Fibroblast of peridontal ligament (primary cell): Measurements from ENCODE around the gene SLC15A1.
A peak's percentile ranks its signal among the peaks of the same experiment; 100 is the strongest.
"Not testable (repeated sequence)": the region's sequence is repeated elsewhere in the genome, so short reads cannot be mapped to it uniquely, and the experiment has no call there.

Source experiments
- DNase-seq: peaks from one replicate; pipeline ENCODE4 v3.0.0-alpha.2; 2010; ENCODE audit errors: extremely low read depth

The SLC15A1 gene

GRCh38 chr13:98658131-98658530 lies 94.3 kb downstream of the SLC15A1 start:
- peak; percentile 57 for DNase-seq

GRCh38 chr13:98657506-98658085 lies 94.9 kb downstream of the SLC15A1 start:
- DNase-seq: no peak

DNA sequence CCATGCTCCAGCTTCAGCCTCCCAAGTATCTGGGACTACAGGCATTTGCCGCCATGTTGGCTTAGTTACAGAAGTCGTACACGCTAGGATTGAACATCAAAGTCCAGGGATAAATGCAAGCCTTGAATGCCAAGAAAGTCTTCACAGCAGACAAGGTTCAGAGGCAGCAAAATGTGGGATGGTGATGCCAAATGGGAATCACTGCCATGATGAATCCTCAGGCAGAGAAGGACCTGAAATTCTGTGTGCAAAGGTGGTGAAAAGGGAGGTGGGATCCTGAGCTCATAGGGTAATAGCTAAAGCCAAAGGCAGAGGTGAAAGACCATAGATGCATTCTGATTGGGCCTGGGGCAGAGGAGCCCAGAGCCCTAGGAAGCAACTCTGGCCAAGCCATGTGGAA lies 96.2 kb downstream of the SLC15A1 start:
- no peak for DNase-seq

DNA sequence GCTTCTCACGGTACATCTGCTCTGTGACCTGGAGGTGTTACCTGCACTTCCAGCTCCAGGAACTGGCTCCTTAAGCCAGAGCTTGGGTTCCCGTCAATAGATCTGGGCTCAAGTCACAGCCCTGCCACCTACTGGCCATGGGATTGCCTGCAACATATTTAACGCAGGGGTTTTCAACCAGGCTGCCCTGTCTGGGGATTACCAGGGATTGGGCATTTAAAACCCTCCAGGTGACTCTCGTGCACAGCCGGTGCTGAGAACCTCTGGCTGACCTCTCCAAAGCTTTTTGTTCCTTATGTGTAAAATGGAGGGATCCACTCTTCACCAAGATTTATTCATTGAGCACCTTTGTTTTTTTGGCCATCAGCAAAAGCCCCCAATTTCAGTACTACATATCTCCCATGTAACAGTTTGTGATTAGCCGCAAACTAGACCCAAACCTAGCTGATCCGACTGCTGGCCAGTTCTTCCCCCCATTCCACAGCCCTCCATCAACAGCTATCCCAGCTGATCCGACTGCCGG lies 98.9 kb downstream of the SLC15A1 start:
- peak; percentile 77 for DNase-seq

- DNase-seq: no peak
Observed at GRCh38 chr13:98652721-98653462, 99.6 kb downstream of the SLC15A1 start.

GRCh38 chr13:98652276-98652675 lies 100.2 kb downstream of the SLC15A1 start:
- no peak for DNase-seq

DNA sequence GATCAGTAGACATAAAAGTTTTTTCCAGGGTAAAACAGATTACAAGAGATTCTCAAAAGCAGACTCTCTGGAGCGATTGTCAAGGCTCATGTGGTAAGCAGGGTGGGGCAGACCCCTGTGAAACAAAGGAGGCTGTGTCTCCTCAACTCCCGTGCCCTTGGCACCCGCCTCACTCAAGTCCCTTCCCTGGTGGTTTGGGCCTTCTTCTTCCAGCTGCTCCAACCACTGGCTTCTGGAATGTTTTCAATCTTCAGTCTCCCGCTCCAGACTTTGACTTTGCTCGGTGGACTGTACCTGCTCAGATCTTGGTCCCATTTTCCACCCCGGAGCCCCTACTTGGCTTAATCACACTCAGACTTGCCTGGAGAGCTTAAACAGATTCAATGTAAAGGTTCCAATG lies 100.7 kb downstream of the SLC15A1 start:
- no peak for DNase-seq

GRCh38 chr13:98650396-98651107 lies 101.9 kb downstream of the SLC15A1 start:
- no peak for DNase-seq

DNA sequence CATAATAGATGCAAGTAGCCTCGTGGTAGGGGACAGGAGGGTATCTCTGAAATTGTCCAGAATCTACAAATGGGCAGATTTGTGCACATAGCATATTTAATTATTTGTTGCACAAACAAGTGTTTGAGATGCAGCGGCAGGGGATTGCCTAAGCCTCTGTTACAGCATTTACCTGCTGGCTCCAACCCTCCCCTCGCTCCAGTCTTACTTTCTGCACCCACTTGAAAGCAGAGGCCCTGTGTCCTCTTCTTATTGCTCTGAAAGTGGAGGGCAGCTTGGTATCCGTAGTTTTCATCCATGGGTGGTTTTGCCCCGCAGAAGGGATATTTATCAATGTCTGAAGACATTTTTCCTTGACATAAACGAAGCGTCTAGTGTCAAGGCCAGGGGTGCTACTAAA lies 102.6 kb downstream of the SLC15A1 start:
- DNase-seq: no peak

DNA sequence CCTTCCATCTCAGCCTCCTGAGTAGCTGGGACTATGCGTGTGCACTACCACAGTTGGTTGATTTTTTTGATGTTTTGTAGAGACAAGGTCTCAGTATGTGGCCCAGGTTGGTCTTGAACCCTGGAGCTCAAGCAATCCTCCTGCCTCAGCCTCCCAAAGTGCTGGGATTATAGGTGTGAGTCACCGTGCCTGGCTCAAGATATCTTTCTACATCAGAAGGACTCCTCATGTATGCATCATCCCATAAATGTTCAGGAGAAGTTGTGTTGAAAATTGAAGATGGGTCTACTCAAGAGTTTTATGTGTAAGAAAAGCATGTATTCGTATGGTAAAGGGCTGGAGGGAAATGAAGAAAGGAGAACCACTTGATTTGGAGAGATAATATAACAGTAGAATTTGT lies 103.8 kb downstream of the SLC15A1 start:
- no peak for DNase-seq

DNA sequence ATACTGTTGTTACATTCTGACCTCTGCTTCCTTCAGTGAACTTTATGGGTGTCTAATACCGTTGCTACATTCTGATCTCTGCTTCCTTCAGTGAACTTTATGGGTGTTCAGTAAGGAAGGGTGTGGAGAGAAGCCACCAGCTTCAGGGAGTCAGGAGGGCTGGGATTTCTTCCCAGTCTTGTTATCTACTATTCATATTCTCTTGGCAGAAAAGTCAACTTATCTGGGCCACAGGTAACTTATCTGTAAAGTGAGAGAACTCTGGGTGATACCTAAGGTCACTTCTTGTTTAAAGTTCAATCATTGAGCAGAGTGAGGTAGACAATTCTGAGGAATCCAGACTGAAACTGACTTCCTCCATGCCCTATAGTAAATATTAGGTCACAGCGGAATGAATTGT lies 104.3 kb downstream of the SLC15A1 start:
- no peak for DNase-seq

GRCh38 chr13:98647121-98647520 lies 105.4 kb downstream of the SLC15A1 start:
- DNase-seq: no peak

DNA sequence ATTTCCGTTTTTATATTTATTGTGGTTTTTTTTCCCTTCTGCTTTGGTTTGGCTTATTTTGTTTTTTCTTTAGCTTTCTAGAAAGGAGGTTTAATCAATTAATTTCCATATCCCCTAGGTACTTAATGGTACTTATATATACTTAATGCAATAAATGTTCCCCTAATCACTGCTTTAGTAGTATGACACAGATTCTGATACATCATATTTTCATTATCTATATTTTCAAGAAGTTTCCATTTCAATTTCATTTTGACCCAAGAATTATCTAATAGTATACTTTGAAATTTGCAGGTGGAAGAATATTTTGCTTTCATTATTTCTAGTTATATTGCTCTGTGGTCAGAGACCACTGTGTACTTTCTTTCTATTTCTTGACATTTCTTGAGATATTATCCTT lies 109.0 kb downstream of the SLC15A1 start:
- DNase-seq: no peak

DNA sequence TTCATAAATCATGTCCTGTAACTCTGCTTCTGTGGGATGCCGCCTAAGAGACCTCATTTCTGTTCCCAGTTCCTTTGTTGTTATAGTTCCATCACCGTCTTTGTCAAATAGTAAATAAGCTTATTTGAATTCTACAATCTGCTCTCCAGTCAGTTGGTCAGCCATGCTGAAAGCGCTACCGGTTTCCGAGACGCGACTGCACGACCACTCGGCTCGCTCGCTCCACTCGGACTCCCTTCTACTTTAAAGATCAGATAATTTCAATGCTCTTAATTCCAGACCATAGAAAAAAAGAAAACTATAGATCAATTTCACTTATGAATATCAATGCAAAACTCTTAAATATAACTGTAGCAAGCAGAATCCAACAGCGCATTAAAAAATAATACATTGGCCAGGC lies 111.4 kb downstream of the SLC15A1 start:
- DNase-seq: no peak

DNA sequence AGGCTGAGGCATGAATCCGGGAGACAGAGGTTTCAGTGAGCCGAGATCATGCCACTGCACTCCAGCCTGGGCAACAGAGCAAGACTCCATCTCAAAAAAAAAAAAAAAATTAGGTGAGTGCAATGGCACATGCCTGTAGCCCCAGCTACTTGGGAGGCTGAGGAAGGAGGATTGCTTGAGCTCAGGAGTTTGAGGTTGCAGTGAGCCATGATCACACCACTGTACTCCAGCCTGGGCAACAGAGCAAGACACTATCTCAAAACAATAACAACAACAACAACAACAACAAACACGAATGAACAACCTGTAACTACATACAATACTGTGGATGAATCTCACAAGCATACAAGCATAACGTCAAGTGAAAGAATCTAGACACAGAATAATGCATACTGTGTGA lies 112.7 kb downstream of the SLC15A1 start:
- not testable (repeated sequence) for DNase-seq

DNA sequence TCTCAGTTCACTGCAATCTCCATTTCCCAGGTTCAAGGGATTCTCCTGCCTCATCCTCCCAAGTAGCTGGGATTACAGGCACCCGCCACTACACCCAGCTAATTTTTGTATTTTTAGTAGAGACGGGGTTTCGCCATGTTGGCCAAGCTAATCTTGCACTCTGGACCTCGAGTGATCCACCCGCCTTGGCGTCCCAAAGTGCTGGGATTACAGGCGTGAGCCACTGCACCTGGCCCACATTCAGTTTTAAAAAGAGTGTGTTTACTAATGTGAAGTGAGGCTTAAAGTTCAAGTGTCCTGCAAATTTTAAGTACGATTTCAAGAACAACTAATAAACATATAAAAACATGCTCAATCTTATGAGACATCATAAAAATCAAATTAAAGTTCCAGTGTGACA lies 114.1 kb downstream of the SLC15A1 start:
- not testable (repeated sequence) for DNase-seq
